ENCODE results near the gene NRDC.
"Not testable (repeated sequence)": the region's sequence is repeated elsewhere in the genome, so short reads cannot be mapped to it uniquely, and the experiment has no call there.

DNA sequence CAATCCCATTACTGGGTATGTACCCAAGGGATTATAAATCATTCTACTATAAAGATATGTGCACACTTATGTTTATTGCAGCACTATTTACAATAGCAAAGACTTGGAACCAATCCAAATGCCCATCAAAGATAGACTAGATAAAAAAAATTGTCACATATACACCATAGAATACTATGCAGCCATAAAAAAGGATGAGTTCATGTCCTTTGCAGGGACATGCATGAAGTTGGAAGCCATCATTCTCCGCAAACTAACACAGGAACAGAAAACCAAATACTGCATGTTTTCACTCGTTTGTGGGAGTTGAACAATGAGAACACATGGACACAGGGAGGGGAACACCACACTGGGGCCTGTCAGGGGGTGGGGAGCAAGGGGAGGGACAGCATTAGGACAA, 16.2 kb upstream of the NRDC start:
- TF ChIP-seq, protein P1, sequence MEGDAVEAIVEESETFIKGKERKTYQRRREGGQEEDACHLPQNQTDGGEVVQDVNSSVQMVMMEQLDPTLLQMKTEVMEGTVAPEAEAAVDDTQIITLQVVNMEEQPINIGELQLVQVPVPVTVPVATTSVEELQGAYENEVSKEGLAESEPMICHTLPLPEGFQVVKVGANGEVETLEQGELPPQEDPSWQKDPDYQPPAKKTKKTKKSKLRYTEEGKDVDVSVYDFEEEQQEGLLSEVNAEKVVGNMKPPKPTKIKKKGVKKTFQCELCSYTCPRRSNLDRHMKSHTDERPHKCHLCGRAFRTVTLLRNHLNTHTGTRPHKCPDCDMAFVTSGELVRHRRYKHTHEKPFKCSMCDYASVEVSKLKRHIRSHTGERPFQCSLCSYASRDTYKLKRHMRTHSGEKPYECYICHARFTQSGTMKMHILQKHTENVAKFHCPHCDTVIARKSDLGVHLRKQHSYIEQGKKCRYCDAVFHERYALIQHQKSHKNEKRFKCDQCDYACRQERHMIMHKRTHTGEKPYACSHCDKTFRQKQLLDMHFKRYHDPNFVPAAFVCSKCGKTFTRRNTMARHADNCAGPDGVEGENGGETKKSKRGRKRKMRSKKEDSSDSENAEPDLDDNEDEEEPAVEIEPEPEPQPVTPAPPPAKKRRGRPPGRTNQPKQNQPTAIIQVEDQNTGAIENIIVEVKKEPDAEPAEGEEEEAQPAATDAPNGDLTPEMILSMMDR (IDR thresholded peaks at IDR 0.05), result not testable (repeated sequence)
- TF ChIP-seq POLR2A (IDR thresholded peaks at IDR 0.05), result not testable (repeated sequence)

Measured in vagina (tissue), 2 donors.